AG04449 (cell line): ENCODE data around the gene FRRS1.

Experiments
- CTCF ChIA-PET: fragments of 350-600 bp; formaldehyde crosslinking; extraction: SDS; loops from one replicate; lab custom pipeline; 2021; ENCODE audit warnings: antibody characterized with exemption; lab: Yijun Ruan, JAX
- POLR2A ChIA-PET: fragments of 400-600, 350-600 bp; formaldehyde crosslinking; extraction: SDS; loops from one replicate; lab custom pipeline; 2020; ENCODE audit warnings: antibody characterized with exemption, inconsistent platforms; lab: Yijun Ruan, JAX
- DNase-seq: peaks from one replicate; pipeline ENCODE4 v3.0.0-alpha.2; 2010; ENCODE audit warnings: low read depth, low spot score
- H3K4me3 ChIP-seq: 2 replicates; pipeline ENCODE4 v1.5.1; 2011; ENCODE audit warnings: low read depth, mild to moderate bottlenecking, control low read depth, low read length
- TF ChIP-seq, protein P1 (sequence below): IDR thresholded peaks from one replicate; pipeline ENCODE4 v1.5.1; 2011; ENCODE audit warnings: mild to moderate bottlenecking, moderate library complexity, low read length, control low read depth, inconsistent platforms; ENCODE audit not compliant: insufficient read depth; ENCODE audit errors: missing control alignments

The FRRS1 gene

DNA sequence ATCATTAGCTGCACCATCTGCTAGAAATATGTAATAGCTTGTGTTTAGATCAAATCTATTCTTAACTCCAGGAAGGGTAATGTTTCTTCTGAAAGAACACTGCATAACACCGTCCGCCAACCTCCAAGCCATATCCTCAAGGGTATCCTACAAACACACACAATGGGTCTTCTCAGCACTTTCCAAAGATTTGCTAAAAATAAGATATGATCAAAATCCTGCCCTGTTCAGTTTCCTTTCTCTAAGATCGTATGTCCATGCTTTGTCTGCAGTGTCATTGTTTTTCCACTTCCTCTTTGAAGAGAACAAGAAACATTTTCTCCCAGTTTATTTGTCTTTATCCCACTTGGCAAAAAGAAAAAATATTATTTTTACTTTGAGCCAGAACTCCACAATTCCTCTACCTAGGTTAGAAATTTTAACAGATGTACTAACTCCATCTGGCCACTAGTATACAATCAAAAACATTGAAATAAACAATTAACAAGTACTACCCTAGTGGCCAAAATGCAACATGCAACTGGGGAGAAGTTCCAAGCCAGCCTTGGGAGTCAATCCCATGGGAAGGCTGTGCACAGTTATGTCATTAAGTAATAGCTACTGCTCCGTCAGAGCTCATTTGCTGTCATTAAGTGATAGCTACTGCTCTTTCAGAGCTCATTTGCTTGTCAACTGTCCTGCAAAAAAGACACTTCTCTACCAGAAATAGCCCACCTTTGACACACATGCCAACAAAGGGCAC lies 37.8 kb downstream of the FRRS1 start:
- no peak overlapping the region for H3K4me3 ChIP-seq
- TF ChIP-seq, protein P1, sequence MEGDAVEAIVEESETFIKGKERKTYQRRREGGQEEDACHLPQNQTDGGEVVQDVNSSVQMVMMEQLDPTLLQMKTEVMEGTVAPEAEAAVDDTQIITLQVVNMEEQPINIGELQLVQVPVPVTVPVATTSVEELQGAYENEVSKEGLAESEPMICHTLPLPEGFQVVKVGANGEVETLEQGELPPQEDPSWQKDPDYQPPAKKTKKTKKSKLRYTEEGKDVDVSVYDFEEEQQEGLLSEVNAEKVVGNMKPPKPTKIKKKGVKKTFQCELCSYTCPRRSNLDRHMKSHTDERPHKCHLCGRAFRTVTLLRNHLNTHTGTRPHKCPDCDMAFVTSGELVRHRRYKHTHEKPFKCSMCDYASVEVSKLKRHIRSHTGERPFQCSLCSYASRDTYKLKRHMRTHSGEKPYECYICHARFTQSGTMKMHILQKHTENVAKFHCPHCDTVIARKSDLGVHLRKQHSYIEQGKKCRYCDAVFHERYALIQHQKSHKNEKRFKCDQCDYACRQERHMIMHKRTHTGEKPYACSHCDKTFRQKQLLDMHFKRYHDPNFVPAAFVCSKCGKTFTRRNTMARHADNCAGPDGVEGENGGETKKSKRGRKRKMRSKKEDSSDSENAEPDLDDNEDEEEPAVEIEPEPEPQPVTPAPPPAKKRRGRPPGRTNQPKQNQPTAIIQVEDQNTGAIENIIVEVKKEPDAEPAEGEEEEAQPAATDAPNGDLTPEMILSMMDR, result peak; percentile 24
- ChIA-PET POLR2A (interaction anchor here (1.1 kb wide), 1 partner anchor 271 kb away, joined by 4 read pairs; no protein-coding TSS in a partner anchor), CTCF (interaction anchor here (0.9 to 2.8 kb wide), 7 partner anchors 10 to 464 kb away, joined by 3 to 15 read pairs (median 3); partner anchors contain the start of gene PLPPR4)
- DNase-seq, result no peak

DNA sequence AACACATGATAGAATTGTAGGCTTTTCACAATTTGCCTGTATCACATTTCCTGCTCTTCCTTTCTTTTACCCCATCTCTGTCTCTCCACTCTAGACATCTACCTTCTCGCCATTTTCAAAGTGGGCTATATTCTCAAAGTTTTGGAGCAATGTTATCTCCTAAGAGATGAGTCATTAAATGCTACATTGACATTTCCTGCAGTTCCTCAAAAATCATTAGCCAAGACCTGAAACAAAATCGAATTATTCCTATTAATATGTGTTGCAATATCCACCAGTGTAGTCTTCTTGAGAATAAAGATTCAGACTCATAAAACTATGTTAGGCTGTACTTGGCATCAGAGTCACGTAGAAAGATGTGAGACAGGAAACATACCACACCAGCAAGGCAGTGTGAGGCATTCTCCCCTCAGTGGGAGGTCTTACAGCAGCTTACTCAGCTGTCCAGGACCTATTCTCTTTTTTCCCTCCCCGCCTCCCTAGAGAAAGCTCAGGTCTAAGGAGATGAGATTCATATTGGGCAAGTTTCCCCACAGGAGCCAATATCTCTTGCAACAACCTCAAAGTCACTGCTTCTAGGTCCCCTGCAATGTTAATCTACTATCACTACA lies 38.8 kb downstream of the FRRS1 start:
- peak; percentile 91 for DNase-seq
- TF ChIP-seq, protein P1, result no peak

DNA sequence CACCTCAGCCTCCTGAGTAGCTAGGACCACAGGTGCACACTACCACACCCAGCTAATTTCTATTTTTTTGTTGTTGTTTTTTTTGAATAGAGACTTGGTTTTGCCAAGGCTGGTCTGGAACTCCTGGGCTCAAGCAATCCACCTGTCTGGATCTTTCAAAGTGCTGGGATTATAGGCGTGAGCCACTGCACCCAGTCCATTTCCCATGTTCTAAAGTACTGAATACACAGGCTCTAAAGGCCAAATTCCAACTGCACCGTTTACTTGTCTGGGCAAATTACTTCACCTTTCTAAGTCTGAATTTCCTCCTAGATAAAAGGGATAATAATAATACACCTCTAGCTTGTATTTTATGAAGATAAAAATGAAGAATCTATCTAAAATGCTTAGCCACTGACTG lies 39.6 kb downstream of the FRRS1 start:
- ChIA-PET POLR2A (no interaction called here), CTCF (no interaction called here)
- TF ChIP-seq, protein P1, result no peak
- H3K4me3 ChIP-seq, result no peak overlapping the region
- no peak for DNase-seq

More for the DNA sequence above, 38.8 kb downstream of the FRRS1 start:
- no peak overlapping the region for H3K4me3 ChIP-seq
- POLR2A ChIA-PET, result interaction anchor here (0.6 to 1.1 kb wide), 2 partner anchors 45 to 270 kb away, joined by 3 to 4 read pairs; no protein-coding TSS in a partner anchor
- CTCF ChIA-PET, result interaction anchor here (1.2 to 2.8 kb wide), 3 partner anchors 11 to 463 kb away, joined by 3 to 15 read pairs (median 4); partner anchors contain the start of gene PLPPR4

DNA sequence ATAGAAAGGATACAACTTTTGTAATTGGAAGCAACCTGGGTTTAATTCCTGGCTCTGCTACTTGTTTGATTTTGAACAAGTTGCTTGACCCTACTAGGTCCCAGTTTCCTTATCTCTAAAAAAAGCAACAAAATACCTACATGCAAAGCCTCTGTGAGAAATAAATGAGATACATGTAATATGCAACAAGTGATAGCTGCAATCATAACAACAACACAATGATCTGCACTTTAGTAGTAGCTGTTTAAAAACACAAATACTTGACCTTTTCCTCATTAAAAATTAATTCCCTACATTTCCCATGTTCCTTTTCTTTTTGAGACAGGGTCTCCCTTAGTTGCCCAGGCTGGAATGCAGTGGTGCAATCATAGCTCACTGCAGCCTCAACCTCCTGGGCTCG lies 40.0 kb downstream of the FRRS1 start:
- TF ChIP-seq, protein P1, result no peak
- no peak overlapping the region for H3K4me3 ChIP-seq
- ChIA-PET CTCF (no interaction called here), POLR2A (no interaction called here)
- no peak for DNase-seq

DNA sequence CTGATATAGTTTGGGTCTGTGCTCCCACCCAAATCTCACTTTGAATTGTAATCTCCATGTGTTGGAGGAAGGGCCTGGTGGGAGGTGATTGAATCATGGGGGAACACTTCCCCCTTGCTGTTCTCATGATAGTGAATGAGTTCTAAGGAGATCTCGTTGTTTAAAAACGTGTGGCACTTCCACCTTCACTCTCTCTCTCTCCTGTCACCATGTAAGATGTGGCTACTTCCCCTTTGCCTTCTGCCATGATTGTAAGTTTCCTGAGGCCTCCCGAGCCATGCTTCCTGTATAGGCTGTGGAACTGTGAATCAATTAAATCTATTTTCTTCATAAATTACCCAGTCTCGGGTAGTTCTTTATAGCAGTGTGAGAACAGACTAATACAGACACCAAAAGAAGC lies 40.4 kb downstream of the FRRS1 start:
- TF ChIP-seq, protein P1, result no peak
- POLR2A ChIA-PET, result no interaction called here
- CTCF ChIA-PET, result no interaction called here
- no peak for DNase-seq
- no peak overlapping the region for H3K4me3 ChIP-seq

DNA sequence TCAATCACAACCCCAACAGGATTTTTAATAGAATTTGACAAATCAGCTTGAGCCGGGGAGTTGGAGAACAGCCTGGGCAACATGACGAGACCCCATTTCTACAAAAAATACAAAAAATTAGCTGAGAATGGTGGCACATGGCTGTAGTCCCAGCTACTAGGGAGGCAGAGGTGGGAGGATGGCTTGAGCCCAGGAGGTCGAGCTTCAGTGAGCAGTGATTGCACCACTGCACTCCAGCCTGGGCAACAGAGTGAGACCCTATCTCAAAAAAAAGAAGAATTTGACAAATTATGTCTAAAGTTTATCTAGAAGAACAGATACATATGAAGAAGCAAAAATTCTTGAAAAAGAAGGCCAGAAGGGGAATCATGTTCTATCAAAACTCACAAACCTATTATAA lies 43.2 kb downstream of the FRRS1 start:
- CTCF ChIA-PET, result no interaction called here
- POLR2A ChIA-PET, result no interaction called here
- DNase-seq, result no peak
- TF ChIP-seq, protein P1, result no peak
- no peak overlapping the region for H3K4me3 ChIP-seq
